HUDEP-2 (cell line): ENCODE data around the gene DET1.
"Not testable (repeated sequence)": the region's sequence is repeated elsewhere in the genome, so short reads cannot be mapped to it uniquely, and the experiment has no call there.

Experiments used
- DNase-seq, 76 experiments: peaks; one replicate each; lab custom pipeline; 2025; ENCODE audit not compliant: unreplicated experiment in 76 of 76; lab: John Stamatoyannopoulos, UW

Gene DET1

DNA sequence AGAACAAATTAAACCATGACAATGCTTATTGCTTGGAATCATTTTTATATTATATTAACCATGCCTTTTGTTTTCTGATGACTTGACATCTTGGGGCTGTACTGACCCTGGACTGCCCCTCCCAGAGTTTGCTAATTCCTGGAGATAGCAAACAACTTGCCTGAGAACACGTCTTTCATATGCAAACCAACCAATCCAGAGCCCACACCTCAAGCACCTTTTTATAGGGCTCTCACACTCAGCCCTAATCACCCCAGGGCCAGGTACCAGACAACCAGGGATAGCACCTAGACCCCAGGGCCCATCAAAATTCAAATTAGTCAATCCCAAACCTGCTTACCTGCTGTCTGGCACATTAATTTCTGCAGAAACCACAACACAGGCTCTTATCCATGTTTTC is 42.0 kb downstream of the DET1 start:
- no peak for DNase-seq

DNA sequence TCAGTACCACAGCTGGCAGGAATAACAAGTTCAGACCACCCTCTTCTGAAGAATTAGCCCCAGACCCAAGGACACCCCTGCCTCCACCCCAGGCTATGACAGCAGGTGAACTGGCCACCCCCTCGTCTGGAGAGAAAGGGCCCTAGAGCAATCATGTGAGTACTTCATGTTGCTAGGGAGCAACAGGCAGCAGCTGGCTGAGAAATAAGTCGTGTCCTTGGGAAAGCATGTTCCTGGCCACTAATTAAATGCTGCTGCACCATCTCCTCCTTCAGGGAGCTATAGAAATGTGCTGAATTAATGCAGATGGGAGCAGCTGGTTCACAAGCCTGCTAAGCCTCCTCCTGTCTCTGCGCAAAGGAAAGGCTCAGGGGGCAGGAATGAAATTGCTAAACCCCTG is 47.5 kb downstream of the DET1 start:
- DNase-seq = no peak

DNA sequence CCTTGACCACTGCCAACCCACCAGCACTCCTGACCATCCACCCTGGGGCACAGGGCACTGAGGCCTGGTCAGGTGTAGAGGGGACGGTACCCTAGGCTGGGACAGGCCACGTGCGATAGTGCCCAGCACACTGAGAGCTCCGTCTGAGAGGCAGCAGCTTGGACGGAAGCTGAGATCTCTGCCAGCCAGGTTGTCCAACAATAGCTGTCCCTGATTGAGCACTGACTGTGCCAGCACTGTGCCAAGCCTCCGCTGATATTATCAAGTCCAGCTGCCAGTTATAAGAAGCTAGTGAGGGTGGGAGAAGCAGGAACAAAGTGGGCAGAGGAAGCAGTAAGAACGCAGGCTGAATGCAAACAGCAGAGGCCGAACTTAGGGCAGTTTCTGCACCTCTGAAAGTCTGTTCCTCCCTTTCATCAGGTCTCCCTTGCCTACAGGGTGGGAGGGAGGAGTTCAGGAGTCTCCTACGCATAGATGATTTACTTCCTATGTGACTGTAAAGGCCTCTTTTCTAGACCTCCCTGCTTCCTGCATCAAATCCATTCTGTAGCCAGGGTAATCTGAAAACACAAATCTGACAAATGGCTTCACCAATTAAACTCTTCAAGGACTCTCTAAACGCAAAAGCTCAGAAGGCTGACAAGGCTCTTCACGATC is 49.2 kb downstream of the DET1 start:
- no peak for DNase-seq

DNA sequence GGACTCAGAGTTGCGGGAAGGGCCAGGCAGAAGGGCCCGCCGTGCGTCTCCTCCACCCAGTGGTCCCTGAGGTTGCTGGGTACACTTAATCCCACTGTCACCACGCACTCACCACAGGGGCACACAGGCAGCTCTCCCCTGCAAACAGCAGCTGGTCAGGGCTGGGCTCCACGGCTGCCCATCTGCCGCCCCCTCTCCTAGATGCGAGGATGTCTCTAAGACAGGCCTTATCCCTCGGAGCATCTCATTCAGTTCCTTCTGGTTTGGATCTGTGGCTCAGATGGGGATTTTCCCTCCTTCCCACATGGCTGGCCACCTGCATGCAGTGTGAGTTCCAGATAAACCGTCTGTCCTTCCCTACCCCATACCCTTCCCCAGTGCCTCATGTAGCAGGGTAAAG is 52.6 kb downstream of the DET1 start:
- no peak for DNase-seq

DNA sequence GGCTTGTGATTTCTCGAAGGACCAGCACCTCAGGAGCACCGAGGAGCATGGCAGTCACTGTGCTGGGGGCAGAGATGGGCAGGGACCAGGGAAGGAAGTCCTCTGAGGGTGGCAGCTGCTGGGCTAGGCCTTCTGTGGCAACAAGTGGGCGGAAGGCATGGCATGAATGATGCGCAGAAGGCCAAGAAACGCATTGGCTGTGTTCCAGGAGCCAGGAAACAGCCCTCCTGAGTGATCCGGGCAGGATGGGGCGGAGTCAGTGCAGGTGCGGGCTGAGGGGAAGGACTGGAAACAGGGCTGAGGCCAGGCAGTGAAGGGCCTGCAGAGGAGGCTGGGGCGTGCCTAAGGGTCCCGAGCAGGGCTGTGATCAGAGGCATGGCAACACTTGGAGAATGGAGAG is 55.3 kb downstream of the DET1 start:
- DNase-seq = peak in 1 of 76 experiments; percentile 5

DNA sequence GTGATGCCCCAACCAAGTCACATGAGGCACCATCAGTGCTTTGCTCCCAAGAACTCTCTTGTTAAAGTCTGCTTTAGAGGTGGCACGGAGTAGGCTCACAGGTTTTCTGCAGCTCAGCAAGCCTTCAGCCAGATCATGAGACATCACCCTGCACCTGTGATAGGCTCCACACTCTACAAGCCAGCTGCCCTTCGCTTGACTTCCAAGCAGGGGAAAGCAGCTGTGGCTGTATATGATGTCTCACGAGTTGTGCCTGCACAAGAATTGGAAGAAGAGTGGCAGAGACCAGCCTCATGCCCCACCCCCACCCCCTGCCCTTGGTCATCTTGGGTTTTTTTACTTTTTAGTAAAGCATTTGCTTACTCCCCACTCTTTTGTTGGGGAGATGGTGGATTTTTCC is 56.4 kb downstream of the DET1 start:
- no peak for DNase-seq

DNA sequence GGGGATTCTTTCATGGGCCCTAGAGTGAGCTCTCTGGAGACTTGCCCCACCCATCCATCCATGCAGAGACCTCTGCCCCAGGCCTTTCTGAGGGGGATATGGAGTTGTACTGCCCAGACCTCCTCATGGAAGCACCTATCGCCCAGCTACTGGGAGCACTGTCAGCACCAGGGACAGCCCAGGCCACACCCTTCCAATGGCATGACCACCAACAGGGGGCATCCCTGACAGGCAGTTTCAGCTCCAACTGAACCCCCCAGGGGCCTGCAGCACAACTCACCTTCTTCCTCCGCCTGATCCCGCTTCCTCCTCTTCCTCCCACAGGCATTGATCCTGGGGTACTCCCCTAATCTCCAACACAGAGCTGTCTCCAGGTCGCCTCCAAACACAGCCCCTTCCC is 57.2 kb downstream of the DET1 start:
- no peak for DNase-seq

DNA sequence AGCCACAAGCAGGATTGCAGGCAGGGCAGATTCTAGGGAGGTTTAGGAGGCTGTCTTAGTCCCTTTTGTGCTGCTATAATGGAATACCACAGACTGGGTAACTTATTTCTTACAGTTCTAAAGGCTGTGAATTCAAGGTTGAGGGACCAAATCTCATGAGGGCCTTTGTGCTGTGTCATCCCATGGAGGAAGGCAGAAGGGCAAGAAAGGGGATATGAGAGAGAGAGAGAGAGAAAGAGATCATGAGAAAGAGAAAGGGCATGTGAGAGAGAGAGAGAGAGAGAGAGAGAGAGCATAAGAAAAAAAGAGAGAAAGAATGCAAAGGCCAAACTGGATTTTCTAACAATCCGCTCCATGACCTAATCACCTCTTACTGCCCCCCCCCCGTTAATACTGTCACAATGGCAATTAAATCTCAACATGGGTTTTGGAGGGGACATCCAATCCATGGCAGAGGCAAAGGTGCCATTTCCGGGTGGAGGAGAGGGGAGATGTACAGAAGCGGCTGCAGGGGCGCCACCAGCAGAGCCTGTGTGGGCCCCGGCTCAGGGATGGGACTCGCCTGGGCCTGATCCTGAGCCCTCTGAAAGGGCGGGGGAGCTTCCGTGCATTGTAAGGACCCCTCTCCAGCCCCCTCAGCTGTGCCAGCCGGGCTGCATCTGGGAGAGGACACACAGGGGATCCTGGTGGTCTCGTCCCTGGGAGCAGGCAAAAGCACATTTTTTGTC is 58.5 kb downstream of the DET1 start:
- no peak for DNase-seq

DNA sequence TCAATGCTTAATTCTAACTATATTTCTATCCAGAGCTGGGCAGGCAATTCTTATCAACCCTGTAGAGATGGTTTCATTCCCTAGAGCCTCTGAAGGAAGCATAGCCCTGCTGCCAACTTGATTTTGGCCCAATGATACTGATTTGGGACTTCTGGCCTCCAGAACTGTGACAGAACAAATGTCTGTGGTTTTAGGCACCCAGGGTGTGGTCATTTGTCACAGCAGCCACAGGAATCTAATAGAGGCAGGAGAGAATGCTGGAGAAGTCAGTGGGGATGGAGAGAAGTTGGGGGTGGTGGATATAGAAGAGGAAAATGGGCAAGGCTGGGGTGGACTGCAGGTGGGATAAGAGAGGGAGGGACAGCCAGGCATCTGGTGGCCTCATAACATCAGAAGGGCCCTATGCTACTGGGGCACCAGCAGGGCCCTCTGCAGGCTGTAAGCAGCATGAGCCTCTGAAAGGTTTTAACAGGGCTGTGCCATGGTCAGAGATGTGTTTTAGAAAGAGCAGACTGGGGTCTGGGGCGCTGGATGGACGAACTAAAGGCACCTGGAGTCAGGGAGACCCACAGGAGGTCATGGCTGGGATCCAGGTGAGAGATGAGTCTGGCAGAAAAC is 59.2 kb downstream of the DET1 start:
- no peak for DNase-seq

DNA sequence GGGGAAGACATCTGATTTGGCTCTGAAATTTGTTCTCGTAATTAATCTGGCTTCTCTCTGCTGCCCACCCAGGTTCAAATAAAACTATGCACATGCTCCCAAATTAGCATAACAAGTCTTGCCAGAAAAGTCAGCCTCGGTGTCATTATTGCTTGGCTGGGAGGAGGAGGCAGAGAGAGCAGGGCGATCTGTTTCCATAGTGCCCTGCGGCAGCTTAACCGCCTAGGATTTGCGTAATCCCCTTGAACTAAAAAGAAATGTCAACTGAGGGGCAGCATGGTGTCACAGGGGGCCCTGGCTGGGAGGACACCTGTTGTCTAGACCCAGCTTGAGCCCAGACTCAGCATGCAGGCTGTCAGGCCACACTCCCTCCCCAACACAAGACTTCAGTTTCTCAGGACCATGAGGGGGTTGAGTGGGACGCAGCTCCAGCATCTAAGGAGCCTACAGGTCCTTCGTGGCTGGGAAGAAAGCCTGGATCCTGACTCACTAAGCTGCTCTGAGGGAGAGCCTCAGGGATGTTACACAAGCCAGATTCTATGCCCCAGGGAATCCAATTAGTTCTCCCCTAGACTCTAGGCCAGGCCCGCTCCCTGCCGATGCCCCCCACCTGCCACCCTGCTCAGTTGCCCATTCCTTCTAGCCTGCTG is 61.7 kb downstream of the DET1 start:
- DNase-seq = no peak

DNA sequence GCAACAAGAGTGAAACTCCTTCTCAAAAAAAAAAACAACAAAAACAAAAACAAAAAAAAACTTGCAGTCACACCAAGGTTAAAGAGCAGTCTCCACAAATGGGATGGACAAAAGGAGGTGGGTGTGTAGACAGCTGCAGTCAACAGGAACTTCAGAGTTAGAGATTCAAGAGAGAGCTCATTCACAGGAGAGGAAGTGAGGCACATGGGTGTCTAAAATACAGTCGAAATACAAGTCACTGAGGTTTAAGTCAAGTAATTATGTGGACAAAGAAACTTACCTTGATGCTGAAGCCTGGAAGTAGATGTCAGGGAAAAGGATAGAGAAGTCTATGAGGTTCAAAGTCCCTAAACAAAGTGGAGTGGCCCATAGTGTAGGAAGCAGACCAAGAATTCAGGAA is 64.2 kb downstream of the DET1 start:
- DNase-seq = no peak

DNA sequence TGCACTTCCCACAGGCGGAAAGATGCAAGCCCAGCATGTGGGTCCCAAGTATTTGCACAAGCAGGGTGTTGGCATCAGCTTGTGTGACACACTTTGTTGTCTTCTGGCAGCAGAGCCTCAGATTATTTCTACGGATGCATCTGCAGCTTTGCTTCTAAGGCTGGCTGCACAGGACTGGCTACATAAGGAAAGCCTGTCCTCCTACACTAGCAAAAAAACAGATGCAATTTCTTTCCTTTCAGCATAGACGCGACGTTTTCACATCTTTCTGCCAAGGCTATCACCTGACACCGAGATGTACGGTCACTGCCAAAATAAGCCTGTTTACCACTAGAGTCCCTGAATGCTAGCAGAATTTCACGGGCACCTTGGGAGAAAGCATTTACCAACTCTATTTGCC is 65.5 kb downstream of the DET1 start:
- DNase-seq = no peak

DNA sequence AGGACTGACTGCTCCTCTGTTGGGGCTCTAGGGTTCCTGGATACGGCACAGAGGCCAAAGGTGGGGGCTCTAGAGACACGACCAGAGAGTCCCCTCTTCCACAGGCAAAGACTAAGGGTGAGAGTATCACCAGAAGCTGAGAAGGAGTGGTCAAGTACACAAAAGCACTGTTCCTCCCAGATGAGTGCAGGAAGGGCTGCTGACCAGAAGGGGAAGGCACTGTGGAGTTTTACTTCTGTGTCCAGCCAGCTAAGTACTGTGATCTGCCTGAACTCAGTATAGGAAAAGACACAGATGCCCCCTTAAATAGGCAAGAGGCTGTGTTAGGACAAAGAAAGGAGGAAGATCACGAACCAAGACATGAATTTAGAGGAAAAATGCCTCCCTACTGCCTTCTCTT is 67.3 kb downstream of the DET1 start:
- no peak for DNase-seq

DNA sequence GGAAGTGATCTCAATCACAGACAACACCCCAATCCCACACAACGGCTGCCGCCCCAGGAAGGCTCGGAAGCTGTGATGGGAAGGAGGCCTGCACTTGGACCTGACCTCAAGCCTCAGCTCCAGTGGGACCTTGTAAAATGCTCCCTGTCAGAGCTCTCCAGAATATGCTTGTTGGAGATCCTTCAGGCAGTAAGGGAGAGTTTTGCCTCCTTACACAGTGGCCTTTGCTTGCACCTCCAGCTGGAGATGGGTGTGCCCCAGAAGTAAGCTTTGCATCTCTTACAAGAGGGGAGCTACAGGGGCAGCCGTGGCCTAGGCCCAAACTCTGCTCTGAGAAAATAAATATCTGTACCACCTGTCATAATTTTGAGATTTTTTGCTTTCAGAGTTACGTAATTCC is 68.6 kb downstream of the DET1 start:
- no peak for DNase-seq

DNA sequence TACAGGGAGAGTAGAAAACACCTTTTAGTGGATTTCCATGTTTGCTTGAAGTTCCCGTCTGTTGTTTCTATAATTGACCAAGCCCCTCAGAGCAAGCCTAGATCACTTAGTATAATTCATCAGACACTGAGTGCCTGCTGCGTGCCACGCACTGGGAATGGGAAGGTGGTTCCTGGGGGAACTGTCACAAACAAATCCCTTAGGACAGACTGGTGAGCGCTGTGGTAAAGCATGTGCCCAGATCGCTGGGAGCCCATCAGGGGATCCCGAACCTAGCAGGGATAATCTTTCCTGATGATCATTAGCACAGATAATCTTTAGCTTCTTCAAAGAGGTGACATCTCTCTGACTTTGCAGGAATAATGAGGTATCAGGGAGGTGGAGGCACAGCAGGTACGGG is 69.4 kb downstream of the DET1 start:
- no peak for DNase-seq

DNA sequence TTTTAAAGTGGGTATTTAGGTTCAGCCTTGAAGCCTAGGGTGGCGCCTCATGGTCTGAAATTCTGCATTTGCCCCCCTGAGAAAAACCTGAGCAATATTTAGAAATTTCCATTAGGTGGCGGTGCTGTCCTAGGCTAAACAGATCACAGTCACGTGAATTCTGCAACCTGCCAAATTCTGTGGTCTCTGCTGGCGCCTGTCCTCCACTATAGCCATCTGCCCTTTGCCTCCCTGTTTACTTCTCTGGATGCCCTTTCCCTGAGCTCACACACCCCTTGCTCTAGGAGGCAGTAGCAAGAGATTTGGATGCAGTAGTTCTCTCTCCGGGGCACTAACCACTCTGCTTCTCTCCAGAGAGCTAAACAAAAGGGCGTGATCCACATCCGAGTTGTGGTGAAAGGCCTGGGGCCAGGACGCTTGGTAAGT is 69.8 kb downstream of the DET1 start:
- peak in 41 of 76 experiments; percentile 1 to 66 (median 24) for DNase-seq

DNA sequence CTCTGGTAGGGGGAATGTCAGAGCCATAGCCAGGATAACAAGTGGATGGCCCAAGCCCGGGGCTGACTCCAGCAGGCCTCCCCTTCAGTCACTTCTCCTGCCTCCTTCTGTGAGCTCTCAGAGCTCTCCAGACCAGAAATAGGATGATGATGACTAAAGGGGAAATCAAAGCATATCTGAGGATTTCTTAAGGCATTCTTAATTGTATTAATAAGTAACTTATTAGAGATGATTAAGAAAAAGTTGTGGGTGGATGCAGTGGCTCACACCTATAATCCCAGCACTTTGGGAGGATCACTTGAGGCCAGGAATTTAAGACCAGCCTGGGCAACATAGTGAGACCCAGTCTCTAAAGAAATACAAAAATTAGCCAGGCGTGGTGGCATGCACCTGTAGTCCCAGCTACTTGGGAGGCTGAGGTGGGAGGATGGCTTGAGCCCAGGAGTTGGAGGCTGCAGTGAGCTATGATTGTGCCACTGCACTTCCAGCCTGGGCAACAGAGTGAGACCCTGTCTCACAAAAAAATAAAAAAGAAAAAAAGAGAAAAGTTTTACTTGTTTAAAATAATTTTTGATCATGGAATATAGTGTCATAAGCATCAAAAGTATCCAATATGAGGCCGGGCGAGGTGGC is 72.7 kb downstream of the DET1 start:
- DNase-seq = not testable (repeated sequence)

DNA sequence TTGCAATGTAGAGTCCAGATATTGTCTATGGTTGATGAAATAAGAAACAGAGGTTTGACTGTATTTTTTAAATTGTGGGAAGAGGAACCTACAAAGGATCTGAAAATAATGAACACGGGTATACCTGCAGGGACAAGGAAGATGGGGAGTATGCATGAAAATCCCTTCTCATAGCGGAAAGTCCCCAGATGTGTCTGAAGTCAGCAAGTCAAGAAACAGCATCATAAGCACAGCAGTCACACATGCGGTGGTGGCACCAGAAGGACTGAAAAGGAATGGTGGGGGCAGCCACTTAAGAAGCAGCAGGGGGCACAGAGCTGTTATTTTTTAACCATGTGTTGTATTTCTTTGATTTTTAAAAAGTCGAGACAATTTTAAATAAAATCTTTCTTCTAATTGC is 74.3 kb downstream of the DET1 start:
- DNase-seq = no peak

DNA sequence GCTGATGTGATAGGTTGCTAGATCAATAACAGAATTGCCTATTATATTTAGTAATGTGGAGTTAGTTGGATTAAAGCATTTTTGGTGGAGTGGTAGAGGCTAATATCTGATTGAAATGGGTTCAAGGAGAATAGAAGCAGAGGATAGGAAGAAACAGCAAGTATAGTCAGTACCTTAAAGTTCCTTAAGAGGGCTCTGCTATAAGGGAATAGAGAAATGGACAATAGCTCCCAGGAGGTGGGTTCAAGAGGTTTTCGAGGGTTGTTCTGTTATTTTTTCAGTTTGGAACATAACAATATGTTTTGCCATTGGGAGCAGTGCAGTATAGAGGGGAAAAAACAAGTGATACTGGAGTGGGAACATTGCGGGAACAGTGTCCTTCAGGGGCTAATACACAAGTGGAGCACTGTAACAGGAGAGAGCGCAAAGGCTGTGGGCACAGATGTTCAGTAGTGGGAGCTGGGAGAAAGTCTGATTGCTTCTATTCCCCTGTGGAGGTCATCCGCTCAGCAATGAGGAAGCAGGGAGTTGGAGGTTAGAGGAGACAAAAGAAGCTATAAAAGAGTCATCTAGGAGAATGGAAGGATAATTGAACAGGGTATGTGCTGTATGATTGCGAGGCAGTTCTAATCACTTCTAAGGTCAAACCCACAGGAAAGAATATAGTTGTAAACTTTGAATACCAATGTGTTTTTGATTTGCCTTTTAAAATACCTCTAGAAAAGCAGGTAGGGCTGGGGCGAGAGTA is 75.7 kb downstream of the DET1 start:
- no peak for DNase-seq

DNA sequence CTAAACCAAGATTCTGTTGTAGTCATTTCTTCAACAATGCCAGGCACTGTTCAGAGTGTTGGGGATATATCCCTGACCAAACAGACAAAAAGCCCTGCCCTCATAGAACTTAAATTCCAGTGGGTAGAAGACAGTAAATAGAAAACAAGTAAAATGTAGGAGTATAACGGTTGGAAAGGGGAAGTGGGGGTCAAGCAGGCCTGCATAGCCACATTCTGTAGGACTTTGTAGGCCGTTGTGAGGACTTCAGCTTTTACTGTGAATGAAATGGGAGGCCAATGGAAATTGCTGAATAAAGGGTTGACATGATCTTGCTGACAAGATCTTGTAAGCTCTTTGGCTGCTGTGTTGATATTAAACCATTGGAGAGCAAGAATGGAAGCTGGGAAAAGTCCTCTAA is 77.2 kb downstream of the DET1 start:
- no peak for DNase-seq
